HL-60 (cell line): ENCODE results near the gene ITPR3.

Source experiments
- DNase-seq, 2 experiments: peaks; one replicate each; pipeline ENCODE4 v3.0.0-alpha.2; 2010 to 2020; ENCODE audit warnings: low read depth in 1 of 2, low spot score in 1 of 2
- H3K27ac ChIP-seq: fragments of 250-450 bp; sonication (Bioruptor Pico); replicated peaks from 2 replicates; pipeline ENCODE4 v1.5.1; 2020; ENCODE audit warnings: mild to moderate bottlenecking, moderate library complexity
- H3K27me3 ChIP-seq: fragments of 250-450 bp; sonication (Bioruptor Pico); 2 replicates; pipeline ENCODE4 v1.5.1; 2021; ENCODE audit warnings: mild to moderate bottlenecking, moderate library complexity; ENCODE audit not compliant: insufficient read depth, poor library complexity, severe bottlenecking
- H3K4me3 ChIP-seq: replicated peaks from 2 replicates; pipeline ENCODE4 v1.5.1; 2011; ENCODE audit warnings: mild to moderate bottlenecking, control low read depth, low read length; ENCODE audit not compliant: insufficient read depth
- CTCF ChIP-seq: IDR thresholded peaks from one replicate; pipeline ENCODE4 v1.5.1; 2011; ENCODE audit warnings: low read length, control low read depth, inconsistent platforms; ENCODE audit not compliant: insufficient read depth
- GABPA ChIP-seq: IDR thresholded peaks from 2 replicates; pipeline ENCODE4 v1.6.1; 2012; ENCODE audit warnings: low read depth
- POLR2AphosphoS5 ChIP-seq: IDR thresholded peaks from 2 replicates; pipeline ENCODE4 v1.6.1; 2012; ENCODE audit warnings: low read depth
- REST ChIP-seq: IDR thresholded peaks from 2 replicates; pipeline ENCODE4 v1.6.1; 2012; ENCODE audit warnings: low read depth; ENCODE audit not compliant: insufficient replicate concordance
- SPI1 ChIP-seq: IDR thresholded peaks from 2 replicates; pipeline ENCODE4 v1.6.1; 2012; ENCODE audit warnings: low read depth, mild to moderate bottlenecking, borderline replicate concordance

The ITPR3 gene

GRCh38 chr6:33725891-33726673 is 105.0 kb downstream of the ITPR3 start:
- no peak overlapping the region for H3K27ac ChIP-seq
- H3K27me3 ChIP-seq: peaks cover 10% of the 10 kb centered on the region
- TF ChIP-seq POLR2AphosphoS5 (no peak), REST (no peak), CTCF (no peak), SPI1 (no peak), GABPA (no peak)
- no peak for DNase-seq
- no peak overlapping the region for H3K4me3 ChIP-seq

- H3K4me3 ChIP-seq: no peak overlapping the region
- no peak for DNase-seq
- TF ChIP-seq REST: no peak
- TF ChIP-seq POLR2AphosphoS5: no peak
- no peak for TF ChIP-seq SPI1
- TF ChIP-seq GABPA: no peak
- TF ChIP-seq CTCF: no peak
- H3K27ac ChIP-seq: no peak overlapping the region
- H3K27me3 ChIP-seq: peaks cover 5% of the 10 kb centered on the region
Measured at GRCh38 chr6:33726696-33727095, 105.6 kb downstream of the ITPR3 start.

- no peak overlapping the region for H3K27ac ChIP-seq
- TF ChIP-seq POLR2AphosphoS5 (no peak), REST (no peak), CTCF (no peak), SPI1 (no peak), GABPA (no peak)
Measured at GRCh38 chr6:33727126-33727525, 106.0 kb downstream of the ITPR3 start.

More at GRCh38 chr6:33727126-33727525, 106.0 kb downstream of the ITPR3 start:
- DNase-seq: no peak
- Histone ChIP-seq H3K4me3 (no peak overlapping the region), H3K27me3 (peaks cover 3% of the 10 kb centered on the region)
